ENCODE measurements around the gene MED28. TPM values are rescaled to one million over a fixed set of nuclear protein-coding genes. Genes with fewer than 3 reads are reported as not detected.
"Not testable (repeated sequence)": the region's sequence is repeated elsewhere in the genome, so short reads cannot be mapped to it uniquely, and the experiment has no call there.

The MED28 gene, protein sequence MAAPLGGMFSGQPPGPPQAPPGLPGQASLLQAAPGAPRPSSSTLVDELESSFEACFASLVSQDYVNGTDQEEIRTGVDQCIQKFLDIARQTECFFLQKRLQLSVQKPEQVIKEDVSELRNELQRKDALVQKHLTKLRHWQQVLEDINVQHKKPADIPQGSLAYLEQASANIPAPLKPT
- total RNA-seq (10 to 100 TPM; 21.1 to 26.4 TPM), polyA plus RNA-seq (ENCODE audit: insufficient read length in 2 of 2) (10 to 100 TPM; 40.2 to 45.1 TPM)
- long read RNA-seq, donor 1, full-length matches to known transcripts: 23 of 23 reads
- long read RNA-seq, donor 1, partial matches to known transcripts: 0 of 23 reads
- long read RNA-seq, donor 1, other reads (novel, unspliced or antisense): 0 of 23 reads
- long read RNA-seq, donor 2, full-length matches to known transcripts: 10 of 10 reads
- long read RNA-seq, donor 2, partial matches to known transcripts: 0 of 10 reads
- long read RNA-seq, donor 2, other reads (novel, unspliced or antisense): 0 of 10 reads
- long read RNA-seq, donor 3, full-length matches to known transcripts: 11 of 11 reads
- long read RNA-seq, donor 3, partial matches to known transcripts: 0 of 11 reads
- long read RNA-seq, donor 3, other reads (novel, unspliced or antisense): 0 of 11 reads
- long read RNA-seq, donor 4, full-length matches to known transcripts: 53 of 53 reads
- long read RNA-seq, donor 4, partial matches to known transcripts: 0 of 53 reads
- long read RNA-seq, donor 4, other reads (novel, unspliced or antisense): 0 of 53 reads

DNA sequence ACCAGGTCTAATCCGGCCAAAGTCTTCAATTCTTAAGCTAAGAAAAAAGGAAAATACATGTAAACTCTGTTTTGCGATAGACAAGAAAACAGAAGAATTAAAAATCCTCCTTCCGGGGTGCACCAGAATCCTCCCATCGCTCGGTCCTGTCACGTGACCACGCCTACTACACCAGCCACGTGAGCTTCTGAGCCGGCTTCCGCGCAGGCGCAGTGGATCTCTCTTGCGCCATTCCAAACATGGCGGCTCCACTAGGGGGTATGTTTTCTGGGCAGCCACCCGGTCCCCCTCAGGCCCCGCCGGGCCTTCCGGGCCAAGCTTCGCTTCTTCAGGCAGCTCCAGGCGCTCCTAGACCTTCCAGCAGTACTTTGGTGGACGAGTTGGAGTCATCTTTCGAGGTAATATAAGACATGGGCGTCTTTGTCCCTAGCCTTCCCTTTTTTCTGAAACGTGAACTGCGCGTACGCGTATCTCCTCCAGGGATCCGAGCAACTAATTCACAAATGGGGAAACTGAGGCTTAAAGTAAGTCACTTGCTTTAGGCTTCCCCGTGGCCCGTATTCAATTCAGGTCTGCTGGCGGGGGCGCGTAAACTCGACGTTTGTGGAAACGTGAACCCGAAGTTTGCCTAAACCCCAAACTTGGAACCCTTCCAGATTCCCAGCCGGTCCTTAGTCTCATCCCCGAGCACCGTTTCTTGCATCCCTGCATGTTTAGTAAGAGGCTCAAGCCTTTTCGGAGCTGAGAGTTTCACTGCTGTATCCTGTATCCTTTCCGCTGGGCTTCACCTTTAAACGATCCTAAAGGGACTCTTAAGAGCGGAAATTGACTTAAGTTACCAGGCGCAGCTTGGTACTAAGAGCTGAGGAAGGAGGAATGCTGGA lies at the start of gene MED28:
Gene MED28, plus strand, starts transcription at position 226 of the 884 bp plus-strand sequence. Its CDS starts 14 bp downstream, at position 240.
- Histone ChIP-seq H3K27ac (ENCODE audit: low read depth, low read length) (peak within 1 kb of the TSS; percentile 72), H3K9me3 (ENCODE audit: control insufficient read depth, insufficient read depth, low read length) (no peaks in the 10 kb centered on the region), H3K27me3 (ENCODE audit: control insufficient read depth, insufficient read depth, low read length) (no peaks in the 10 kb centered on the region), H3K36me3 (ENCODE audit: control insufficient read depth, insufficient read depth, low read length) (peaks cover 19% of the 10 kb centered on the region), H3K4me3 (ENCODE audit: low read depth, low read length) (peak within 1 kb of the TSS; percentile 99), H3K4me1 (ENCODE audit: control insufficient read depth, insufficient read depth, low read length) (peaks cover 15% of the 10 kb centered on the region)
- under 1% methylated on average over 44 of the region's 46 CpGs for WGBS (ENCODE audit: insufficient coverage)
- DNase-seq (ENCODE audit: low read depth in 4 of 6, low spot score in 6 of 6): peak; percentile 82 to 99 (median 93)

- Histone ChIP-seq H3K27ac (ENCODE audit: low read depth, low read length) (no peak overlapping the region), H3K4me1 (ENCODE audit: control insufficient read depth, insufficient read depth, low read length) (no peaks in the 10 kb centered on the region), H3K9me3 (ENCODE audit: control insufficient read depth, insufficient read depth, low read length) (no peaks in the 10 kb centered on the region), H3K4me3 (ENCODE audit: low read depth, low read length) (no peak overlapping the region), H3K27me3 (ENCODE audit: control insufficient read depth, insufficient read depth, low read length) (no peaks in the 10 kb centered on the region), H3K36me3 (ENCODE audit: control insufficient read depth, insufficient read depth, low read length) (no peaks in the 10 kb centered on the region)
- WGBS (ENCODE audit: insufficient coverage): 90% methylated on average over 3 of the region's 3 CpGs
- no peak for DNase-seq (ENCODE audit: low read depth in 4 of 6, low spot score in 6 of 6)
Observed at GRCh38 chr4:17565846-17566245, 48.6 kb upstream of the MED28 start.

DNA sequence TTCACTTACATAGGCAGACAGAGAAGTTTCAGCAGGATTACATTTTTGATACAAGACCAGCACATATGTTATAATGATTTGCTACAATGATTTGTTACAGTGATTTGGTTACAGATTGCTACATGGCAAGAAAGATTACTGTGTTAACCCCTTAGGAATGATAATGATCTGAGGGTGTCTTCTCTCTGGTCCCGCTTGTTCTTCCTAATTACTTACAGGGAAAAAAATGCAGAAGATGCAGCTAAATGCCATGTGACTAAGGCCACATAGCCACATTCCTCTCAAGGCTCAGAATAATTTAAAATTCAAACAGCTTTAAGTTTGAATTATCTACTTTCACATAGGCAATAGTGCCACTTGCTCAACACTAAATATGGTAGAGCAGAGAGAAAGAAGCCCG lies 47.2 kb upstream of the MED28 start:
- Histone ChIP-seq H3K27ac (ENCODE audit: low read depth, low read length) (no peak overlapping the region), H3K9me3 (ENCODE audit: control insufficient read depth, insufficient read depth, low read length) (no peaks in the 10 kb centered on the region), H3K27me3 (ENCODE audit: control insufficient read depth, insufficient read depth, low read length) (no peaks in the 10 kb centered on the region), H3K4me1 (ENCODE audit: control insufficient read depth, insufficient read depth, low read length) (no peaks in the 10 kb centered on the region), H3K4me3 (ENCODE audit: low read depth, low read length) (no peak overlapping the region), H3K36me3 (ENCODE audit: control insufficient read depth, insufficient read depth, low read length) (no peaks in the 10 kb centered on the region)
- no peak for DNase-seq (ENCODE audit: low read depth in 4 of 6, low spot score in 6 of 6)
- WGBS (ENCODE audit: insufficient coverage): no CpG with 5 or more reads among the region's 2 CpGs

DNA sequence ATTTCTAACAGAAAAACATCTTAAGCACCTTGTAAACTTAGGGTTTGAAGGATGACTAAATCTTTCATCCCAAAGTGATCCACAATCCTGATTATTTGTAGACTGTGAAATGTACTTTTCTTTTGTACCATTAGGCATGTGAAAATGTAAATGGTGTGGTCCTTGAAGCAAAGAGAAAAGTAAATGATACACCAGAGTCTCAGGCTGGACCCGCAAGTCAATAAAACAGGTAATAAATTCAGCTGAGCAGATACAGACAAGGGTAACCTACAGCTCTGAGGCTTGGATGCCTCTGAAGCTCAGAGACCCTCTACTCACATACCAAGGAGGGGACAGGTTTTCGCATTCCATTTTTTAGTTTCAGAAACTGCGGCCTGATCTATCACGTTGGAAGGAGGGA lies 40.2 kb upstream of the MED28 start:
- WGBS (ENCODE audit: insufficient coverage): 80% methylated on average over 1 of the region's 4 CpGs
- H3K36me3 ChIP-seq (ENCODE audit: control insufficient read depth, insufficient read depth, low read length): no peaks in the 10 kb centered on the region

GRCh38 chr4:17575177-17575576 lies 39.3 kb upstream of the MED28 start:
- not testable (repeated sequence) for H3K36me3 ChIP-seq (ENCODE audit: control insufficient read depth, insufficient read depth, low read length); H3K27ac ChIP-seq (ENCODE audit: low read depth, low read length)
- 98% methylated on average over 8 of the region's 12 CpGs for WGBS (ENCODE audit: insufficient coverage)

More for the DNA sequence above, 40.2 kb upstream of the MED28 start:
- Histone ChIP-seq H3K4me1 (ENCODE audit: control insufficient read depth, insufficient read depth, low read length) (peaks cover 19% of the 10 kb centered on the region), H3K4me3 (ENCODE audit: low read depth, low read length) (no peak overlapping the region), H3K27me3 (ENCODE audit: control insufficient read depth, insufficient read depth, low read length) (no peaks in the 10 kb centered on the region), H3K9me3 (ENCODE audit: control insufficient read depth, insufficient read depth, low read length) (no peaks in the 10 kb centered on the region), H3K27ac (ENCODE audit: low read depth, low read length) (no peak overlapping the region)
- DNase-seq (ENCODE audit: low read depth in 4 of 6, low spot score in 6 of 6): no peak

GRCh38 chr4:17576932-17577664 lies 37.3 kb upstream of the MED28 start, which contains the start of gene LAP3:
TSS of gene LAP3 (plus strand) at chr4:17577198. CDS start at chr4:17577466, 268 bp downstream.
- Histone ChIP-seq H3K4me1 (ENCODE audit: control insufficient read depth, insufficient read depth, low read length) (peaks cover 19% of the 10 kb centered on the region), H3K27ac (ENCODE audit: low read depth, low read length) (peak within 1 kb of the TSS; percentile 94), H3K36me3 (ENCODE audit: control insufficient read depth, insufficient read depth, low read length) (no peaks in the 10 kb centered on the region), H3K4me3 (ENCODE audit: low read depth, low read length) (peak within 1 kb of the TSS; percentile 82), H3K27me3 (ENCODE audit: control insufficient read depth, insufficient read depth, low read length) (no peaks in the 10 kb centered on the region), H3K9me3 (ENCODE audit: control insufficient read depth, insufficient read depth, low read length) (no peaks in the 10 kb centered on the region)
- WGBS (ENCODE audit: insufficient coverage): 0% methylated on average over 91 of the region's 91 CpGs
- DNase-seq (ENCODE audit: low read depth in 4 of 6, low spot score in 6 of 6): peak; percentile 93 to 99 (median 96)

More at GRCh38 chr4:17575177-17575576, 39.3 kb upstream of the MED28 start:
- DNase-seq (ENCODE audit: low read depth in 4 of 6, low spot score in 6 of 6); H3K27me3 ChIP-seq (ENCODE audit: control insufficient read depth, insufficient read depth, low read length); H3K9me3 ChIP-seq (ENCODE audit: control insufficient read depth, insufficient read depth, low read length); H3K4me3 ChIP-seq (ENCODE audit: low read depth, low read length): not testable (repeated sequence)
- H3K4me1 ChIP-seq (ENCODE audit: control insufficient read depth, insufficient read depth, low read length): peaks cover 19% of the 10 kb centered on the region

GRCh38 chr4:17577665-17578481 lies 36.6 kb upstream of the MED28 start:
- peak overlapping the region; percentile 94 for H3K27ac ChIP-seq (ENCODE audit: low read depth, low read length)
- no peak for DNase-seq (ENCODE audit: low read depth in 4 of 6, low spot score in 6 of 6)
- H3K4me1 ChIP-seq (ENCODE audit: control insufficient read depth, insufficient read depth, low read length): peaks cover 19% of the 10 kb centered on the region
- H3K9me3 ChIP-seq (ENCODE audit: control insufficient read depth, insufficient read depth, low read length): no peaks in the 10 kb centered on the region
- H3K27me3 ChIP-seq (ENCODE audit: control insufficient read depth, insufficient read depth, low read length): no peaks in the 10 kb centered on the region
- no peaks in the 10 kb centered on the region for H3K36me3 ChIP-seq (ENCODE audit: control insufficient read depth, insufficient read depth, low read length)
- peak overlapping the region; percentile 82 for H3K4me3 ChIP-seq (ENCODE audit: low read depth, low read length)
- 3% methylated on average over 29 of the region's 33 CpGs for WGBS (ENCODE audit: insufficient coverage)

GRCh38 chr4:17578482-17578891 lies 36.0 kb upstream of the MED28 start:
- Histone ChIP-seq H3K4me3 (ENCODE audit: low read depth, low read length) (peak overlapping the region; percentile 82), H3K9me3 (ENCODE audit: control insufficient read depth, insufficient read depth, low read length) (no peaks in the 10 kb centered on the region), H3K4me1 (ENCODE audit: control insufficient read depth, insufficient read depth, low read length) (peaks cover 21% of the 10 kb centered on the region), H3K27me3 (ENCODE audit: control insufficient read depth, insufficient read depth, low read length) (no peaks in the 10 kb centered on the region), H3K36me3 (ENCODE audit: control insufficient read depth, insufficient read depth, low read length) (peaks cover 3% of the 10 kb centered on the region), H3K27ac (ENCODE audit: low read depth, low read length) (peak overlapping the region; percentile 25)
- 92% methylated on average over 2 of the region's 6 CpGs for WGBS (ENCODE audit: insufficient coverage)
- DNase-seq (ENCODE audit: low read depth in 4 of 6, low spot score in 6 of 6): no peak
